Measurements from ENCODE around the gene ABHD16A.
"Not testable (repeated sequence)": the region's sequence is repeated elsewhere in the genome, so short reads cannot be mapped to it uniquely, and the experiment has no call there.

ABHD16A gene

GRCh38 chr6:31715022-31715958 lies 12.2 kb upstream of the ABHD16A start, which contains the start of gene LY6G6D:
Gene LY6G6D, plus strand, starts transcription at chr6:31715348. Its CDS starts 8 bp downstream, at chr6:31715356.
- no peak for DNase-seq (ENCODE audit: low read depth in 2 of 2, low spot score in 1 of 2)

GRCh38 chr6:31713991-31714684 lies 11.0 kb upstream of the ABHD16A start:
- no peak for DNase-seq (ENCODE audit: low read depth in 2 of 2, low spot score in 1 of 2)

- no peak for DNase-seq (ENCODE audit: low read depth in 2 of 2, low spot score in 1 of 2)
Measured at GRCh38 chr6:31713465-31713864, 10.3 kb upstream of the ABHD16A start.

GRCh38 chr6:31712296-31712695 lies 9.2 kb upstream of the ABHD16A start:
- no peak for DNase-seq (ENCODE audit: low read depth in 2 of 2, low spot score in 1 of 2)

GRCh38 chr6:31711233-31711632 lies 8.1 kb upstream of the ABHD16A start:
- DNase-seq (ENCODE audit: low read depth in 2 of 2, low spot score in 1 of 2): no peak

- no peak for DNase-seq (ENCODE audit: low read depth in 2 of 2, low spot score in 1 of 2)
Measured at GRCh38 chr6:31710523-31711219, 7.5 kb upstream of the ABHD16A start.

GRCh38 chr6:31709157-31709556 lies 6.0 kb upstream of the ABHD16A start:
- DNase-seq (ENCODE audit: low read depth in 2 of 2, low spot score in 1 of 2): not testable (repeated sequence)

- no peak for DNase-seq (ENCODE audit: low read depth in 2 of 2, low spot score in 1 of 2)
Measured at GRCh38 chr6:31708224-31708623, 5.1 kb upstream of the ABHD16A start.

- no peak for DNase-seq (ENCODE audit: low read depth in 2 of 2, low spot score in 1 of 2)
Measured at GRCh38 chr6:31707701-31708100, 4.6 kb upstream of the ABHD16A start.

GRCh38 chr6:31706599-31706998 lies 3.5 kb upstream of the ABHD16A start, which contains the start of gene LY6G6F:
Gene LY6G6F, plus strand, starts transcription at chr6:31706866. Its CDS starts 41 bp downstream, at chr6:31706907.
- DNase-seq (ENCODE audit: low read depth in 2 of 2, low spot score in 1 of 2): no peak

GRCh38 chr6:31705931-31706330 lies 2.8 kb upstream of the ABHD16A start:
- DNase-seq (ENCODE audit: low read depth in 2 of 2, low spot score in 1 of 2): no peak

GRCh38 chr6:31702405-31702818 lies 712 bp downstream of the ABHD16A start:
- no peak for DNase-seq (ENCODE audit: low read depth in 2 of 2, low spot score in 1 of 2)

GRCh38 chr6:31701666-31702404 lies 1.3 kb downstream of the ABHD16A start:
- DNase-seq (ENCODE audit: low read depth in 2 of 2, low spot score in 1 of 2): no peak

GRCh38 chr6:31700740-31701401 lies 2.3 kb downstream of the ABHD16A start:
- no peak for DNase-seq (ENCODE audit: low read depth in 2 of 2, low spot score in 1 of 2)

GRCh38 chr6:31697555-31697954 lies 5.6 kb downstream of the ABHD16A start:
- DNase-seq (ENCODE audit: low read depth in 2 of 2, low spot score in 1 of 2): no peak

GRCh38 chr6:31693535-31693934 lies 9.6 kb downstream of the ABHD16A start:
- no peak for DNase-seq (ENCODE audit: low read depth in 2 of 2, low spot score in 1 of 2)

- DNase-seq (ENCODE audit: low read depth in 2 of 2, low spot score in 1 of 2): no peak
Measured at GRCh38 chr6:31692886-31693285, 10.2 kb downstream of the ABHD16A start.

GRCh38 chr6:31692353-31692752 lies 10.8 kb downstream of the ABHD16A start:
- no peak for DNase-seq (ENCODE audit: low read depth in 2 of 2, low spot score in 1 of 2)

- DNase-seq (ENCODE audit: low read depth in 2 of 2, low spot score in 1 of 2): no peak
Measured at GRCh38 chr6:31691564-31692108, 11.5 kb downstream of the ABHD16A start.

- DNase-seq (ENCODE audit: low read depth in 2 of 2, low spot score in 1 of 2): no peak
Measured at GRCh38 chr6:31691078-31691463, 12.1 kb downstream of the ABHD16A start.

Data from stimulated activated CD8-positive, alpha-beta memory T cell treated with anti-CD3 and anti-CD28 coated beads, Interleukin-4, amount 100 ng/mL, for 4 hours (primary cell).